Cardiac muscle cell (in vitro differentiated cells and primary cell): Measurements from ENCODE around the gene TMEM151A. TPM values are rescaled to one million over a fixed set of nuclear protein-coding genes. Genes with fewer than 3 reads are reported as not detected.

Experiments used
- DNase-seq, 2 donors: peaks; one replicate each; pipeline versions ENCODE4 v3.0.0 to v3.0.0-alpha.2; 2010 to 2017; ENCODE audit warnings: low read depth in 1 of 2, low spot score in 1 of 2
- H3K27ac ChIP-seq: fragments of 200-600 bp; sonication (generic); 2 replicates; pipeline ENCODE4 v1.5.1; 2016
- H3K27me3 ChIP-seq: fragments of 200-600 bp; sonication (generic); 2 replicates; pipeline ENCODE4 v1.6.0; 2016; ENCODE audit warnings: control low read depth
- H3K36me3 ChIP-seq: fragments of 200-600 bp; sonication (generic); 2 replicates; pipeline ENCODE4 v1.5.1; 2016; ENCODE audit warnings: control low read depth
- H3K4me1 ChIP-seq: fragments of 200-600 bp; sonication (generic); 2 replicates; pipeline ENCODE4 v1.8.1; 2017; ENCODE audit warnings: low read depth, mild to moderate bottlenecking, mixed run types
- H3K4me3 ChIP-seq: fragments of 200-600 bp; sonication (generic); 2 replicates; pipeline ENCODE4 v1.5.1; 2016; ENCODE audit warnings: mild to moderate bottlenecking
- H3K9me3 ChIP-seq: fragments of 200-600 bp; sonication (generic); 2 replicates; pipeline ENCODE4 v1.5.1; 2017; ENCODE audit warnings: low read depth, mild to moderate bottlenecking, control low read depth
- polyA plus RNA-seq: library from polyadenylated mRNA; unstranded; fragments of >200 nt; fragmentation: Nextera tagmentation; extraction: Ambion mirVana; gene quantifications from 2 replicates; pipeline ENCODE4 v1.2.1, GENCODE V29; 2016
- total RNA-seq: library from RNA; depleted of rRNA; stranded (reverse); fragments of >200 nt; gene quantifications from 2 replicates; pipeline ENCODE4 v1.2.3, GENCODE V29; 2016
- TF ChIP-seq, protein P1 (sequence below): IDR thresholded peaks from 2 replicates; pipeline ENCODE4 v1.5.1; 2012; ENCODE audit warnings: low read depth, mild to moderate bottlenecking, low read length

The TMEM151A gene
- total and polyA plus RNA-seq, 2 experiments from 2014 or later: 2.0 to 2.6 TPM

GRCh38 chr11:66344550-66345315 is 53.0 kb downstream of the TMEM151A start, which contains the start of gene BRMS1:
TSS of gene BRMS1 (minus strand) at chr11:66345104. CDS start at chr11:66342234, 2,870 bp downstream.
- peak within 1 kb of the TSS; percentile 85 for H3K27ac ChIP-seq
- DNase-seq: peak; percentile 98

DNA sequence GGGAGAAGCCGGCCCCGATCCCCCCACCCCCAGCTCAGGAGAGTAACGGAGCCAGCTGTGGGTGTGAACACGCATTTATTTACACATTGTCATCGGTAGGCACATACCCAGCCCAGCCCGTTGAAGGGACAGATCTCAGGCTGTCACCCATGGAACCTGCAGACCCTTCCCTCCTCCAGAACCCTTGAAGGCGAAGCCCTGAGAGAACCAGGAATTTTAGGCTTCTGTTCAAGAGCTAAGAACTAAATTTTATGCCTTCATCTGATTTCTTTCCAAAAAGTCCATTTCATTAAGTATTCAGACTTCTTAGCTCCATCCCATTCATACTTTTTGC is 53.6 kb downstream of the TMEM151A start:
- no peaks in the 10 kb centered on the region for H3K9me3 ChIP-seq
- DNase-seq: no peak
- peaks cover 14% of the 10 kb centered on the region for H3K4me1 ChIP-seq
- no peaks in the 10 kb centered on the region for H3K27me3 ChIP-seq
- TF ChIP-seq, protein P1, sequence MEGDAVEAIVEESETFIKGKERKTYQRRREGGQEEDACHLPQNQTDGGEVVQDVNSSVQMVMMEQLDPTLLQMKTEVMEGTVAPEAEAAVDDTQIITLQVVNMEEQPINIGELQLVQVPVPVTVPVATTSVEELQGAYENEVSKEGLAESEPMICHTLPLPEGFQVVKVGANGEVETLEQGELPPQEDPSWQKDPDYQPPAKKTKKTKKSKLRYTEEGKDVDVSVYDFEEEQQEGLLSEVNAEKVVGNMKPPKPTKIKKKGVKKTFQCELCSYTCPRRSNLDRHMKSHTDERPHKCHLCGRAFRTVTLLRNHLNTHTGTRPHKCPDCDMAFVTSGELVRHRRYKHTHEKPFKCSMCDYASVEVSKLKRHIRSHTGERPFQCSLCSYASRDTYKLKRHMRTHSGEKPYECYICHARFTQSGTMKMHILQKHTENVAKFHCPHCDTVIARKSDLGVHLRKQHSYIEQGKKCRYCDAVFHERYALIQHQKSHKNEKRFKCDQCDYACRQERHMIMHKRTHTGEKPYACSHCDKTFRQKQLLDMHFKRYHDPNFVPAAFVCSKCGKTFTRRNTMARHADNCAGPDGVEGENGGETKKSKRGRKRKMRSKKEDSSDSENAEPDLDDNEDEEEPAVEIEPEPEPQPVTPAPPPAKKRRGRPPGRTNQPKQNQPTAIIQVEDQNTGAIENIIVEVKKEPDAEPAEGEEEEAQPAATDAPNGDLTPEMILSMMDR: no peak
- H3K4me3 ChIP-seq: peak overlapping the region; percentile 70
- H3K27ac ChIP-seq: peak overlapping the region; percentile 85
- peaks cover 10% of the 10 kb centered on the region for H3K36me3 ChIP-seq

More at GRCh38 chr11:66344550-66345315, 53.0 kb downstream of the TMEM151A start, which contains the start of gene BRMS1:
- peaks cover 12% of the 10 kb centered on the region for H3K36me3 ChIP-seq
- peaks cover 14% of the 10 kb centered on the region for H3K4me1 ChIP-seq
- H3K27me3 ChIP-seq: no peaks in the 10 kb centered on the region
- TF ChIP-seq, protein P1: no peak
- H3K4me3 ChIP-seq: peak within 1 kb of the TSS; percentile 70
- H3K9me3 ChIP-seq: no peaks in the 10 kb centered on the region

Other genes starting within 250 kb of the TMEM151A start
- gene GAL3ST3, start 242.7 kb upstream of the TMEM151A start, total RNA-seq: 25.5 and 38.6 TPM in 2 replicates
- 14.8 and 22.3 TPM in 2 replicates for gene GAL3ST3, start 242.7 kb upstream of the TMEM151A start, polyA plus RNA-seq
- 196 and 210 TPM in 2 replicates for gene SF3B2, start 239.5 kb upstream of the TMEM151A start, total RNA-seq
- gene SF3B2, start 239.5 kb upstream of the TMEM151A start, polyA plus RNA-seq: 184 and 189 TPM in 2 replicates
- 62.1 and 62.6 TPM in 2 replicates for gene PACS1, start 221.6 kb upstream of the TMEM151A start, total RNA-seq
- 61.6 and 97.8 TPM in 2 replicates for gene PACS1, start 221.6 kb upstream of the TMEM151A start, polyA plus RNA-seq
- gene KLC2, start 34.2 kb upstream of the TMEM151A start, total RNA-seq: 29.7 and 33.9 TPM in 2 replicates
- gene KLC2, start 34.2 kb upstream of the TMEM151A start, polyA plus RNA-seq: 41.6 and 46.4 TPM in 2 replicates
- 103 and 135 TPM in 2 replicates for gene RAB1B, start 23.3 kb upstream of the TMEM151A start, total RNA-seq
- gene RAB1B, start 23.3 kb upstream of the TMEM151A start, polyA plus RNA-seq: 17.3 and 21.0 TPM in 2 replicates
- gene CNIH2, start 13.7 kb upstream of the TMEM151A start, total RNA-seq: 2.1 and 2.7 TPM in 2 replicates
- gene CNIH2, start 13.7 kb upstream of the TMEM151A start, polyA plus RNA-seq: 3.3 and 8.9 TPM in 2 replicates
- 68.2 and 121 TPM in 2 replicates for gene YIF1A, start 2.8 kb upstream of the TMEM151A start, total RNA-seq
- gene YIF1A, start 2.8 kb upstream of the TMEM151A start, polyA plus RNA-seq: 116 and 147 TPM in 2 replicates
- gene CD248, start 25.1 kb downstream of the TMEM151A start, total RNA-seq: 7.9 and 11.4 TPM in 2 replicates
- gene CD248, start 25.1 kb downstream of the TMEM151A start, polyA plus RNA-seq: 20.2 and 31.2 TPM in 2 replicates
- 4.9 and 9.4 TPM in 2 replicates for gene RIN1, start 44.5 kb downstream of the TMEM151A start, total RNA-seq
- gene RIN1, start 44.5 kb downstream of the TMEM151A start, polyA plus RNA-seq: 1.9 and 4.8 TPM in 2 replicates
- gene BRMS1, start 53.2 kb downstream of the TMEM151A start, total RNA-seq: 29.3 and 33.2 TPM in 2 replicates
- gene BRMS1, start 53.2 kb downstream of the TMEM151A start, polyA plus RNA-seq: 33.8 and 37.3 TPM in 2 replicates
- gene B4GAT1, start 55.7 kb downstream of the TMEM151A start, total RNA-seq: 138 and 194 TPM in 2 replicates
- 129 and 174 TPM in 2 replicates for gene B4GAT1, start 55.7 kb downstream of the TMEM151A start, polyA plus RNA-seq
- 30.2 and 36.8 TPM in 2 replicates for gene SLC29A2, start 79.9 kb downstream of the TMEM151A start, total RNA-seq
- gene SLC29A2, start 79.9 kb downstream of the TMEM151A start, polyA plus RNA-seq: 32.6 and 50.2 TPM in 2 replicates
- gene NPAS4, start 129.1 kb downstream of the TMEM151A start, total RNA-seq: 1.2 TPM in 2 replicates
- 1.5 TPM in 1 of 2 replicates, not detected in the other for gene NPAS4, start 129.1 kb downstream of the TMEM151A start, polyA plus RNA-seq
- gene MRPL11, start 147.0 kb downstream of the TMEM151A start, total RNA-seq: 48.4 and 70.3 TPM in 2 replicates
- 64.1 and 75.8 TPM in 2 replicates for gene MRPL11, start 147.0 kb downstream of the TMEM151A start, polyA plus RNA-seq
- 19.9 and 30.9 TPM in 2 replicates for gene PELI3, start 175.0 kb downstream of the TMEM151A start, total RNA-seq
- gene PELI3, start 175.0 kb downstream of the TMEM151A start, polyA plus RNA-seq: 16.4 and 20.5 TPM in 2 replicates
- 21.9 and 60.7 TPM in 2 replicates for gene DPP3, start 188.5 kb downstream of the TMEM151A start, total RNA-seq
- gene DPP3, start 188.5 kb downstream of the TMEM151A start, polyA plus RNA-seq: 20.8 and 44.9 TPM in 2 replicates
- 100 and 106 TPM in 2 replicates for gene BBS1, start 218.7 kb downstream of the TMEM151A start, total RNA-seq
- gene BBS1, start 218.7 kb downstream of the TMEM151A start, polyA plus RNA-seq: 59.7 and 62.7 TPM in 2 replicates